ENCODE data around the gene SLC6A18. TPM values are rescaled to one million over a fixed set of nuclear protein-coding genes. Genes with fewer than 3 reads are reported as not detected.
"Not testable (repeated sequence)": the region's sequence is repeated elsewhere in the genome, so short reads cannot be mapped to it uniquely, and the experiment has no call there.

Gene SLC6A18
- total and polyA plus RNA-seq, 3 experiments from 2014 or later = not detected

GRCh38 chr5:1289559-1289958, 64.4 kb downstream of the SLC6A18 start:
- H3K27me3 ChIP-seq (ENCODE audit: insufficient read depth, low read length, poor library complexity, severe bottlenecking); H3K4me1 ChIP-seq (ENCODE audit: insufficient read depth, low read length); H3K4me3 ChIP-seq (ENCODE audit: low read length); H3K27ac Mint-ChIP-seq; H3K36me3 ChIP-seq (ENCODE audit: insufficient read depth, low read length); DNase-seq; POLR2A ChIA-PET; H3K9me3 ChIP-seq (ENCODE audit: low read length); H3K4me3 Mint-ChIP-seq; H3K4me1 Mint-ChIP-seq; CTCF ChIA-PET; H3K27ac ChIP-seq (ENCODE audit: low read depth, low read length); H3K9me3 Mint-ChIP-seq: not testable (repeated sequence)
- Mint-ChIP-seq H3K36me3 (peaks cover 0 to 10% (median 1%) of the 10 kb centered on the region in 3 donors), H3K27me3 (peaks cover 14 to 18% of the 10 kb centered on the region in 2 donors)

DNA sequence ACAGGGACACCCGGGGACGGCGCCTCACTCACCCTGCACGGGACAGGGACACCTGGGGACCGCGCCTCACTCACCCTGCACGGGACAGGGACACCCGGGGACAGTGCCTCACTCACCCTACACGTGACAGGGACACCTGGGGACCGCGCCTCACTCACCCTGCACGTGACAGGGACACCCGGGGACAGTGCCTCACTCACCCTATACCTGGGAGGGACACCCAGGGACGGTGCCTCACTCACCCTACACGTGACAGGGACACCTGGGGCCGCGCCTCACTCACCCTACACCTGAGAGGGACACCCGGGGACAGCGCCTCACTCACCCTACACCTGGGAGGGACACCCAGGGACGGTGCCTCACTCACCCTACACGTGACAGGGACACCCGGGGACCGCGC, 65.8 kb downstream of the SLC6A18 start:
- H3K4me1 ChIP-seq (ENCODE audit: insufficient read depth, low read length); POLR2A ChIA-PET; CTCF ChIA-PET; H3K4me3 Mint-ChIP-seq; DNase-seq; H3K4me1 Mint-ChIP-seq; H3K27ac Mint-ChIP-seq; H3K27ac ChIP-seq (ENCODE audit: low read depth, low read length); H3K27me3 ChIP-seq (ENCODE audit: insufficient read depth, low read length, poor library complexity, severe bottlenecking); H3K9me3 Mint-ChIP-seq; H3K9me3 ChIP-seq (ENCODE audit: low read length); H3K36me3 ChIP-seq (ENCODE audit: insufficient read depth, low read length); H3K4me3 ChIP-seq (ENCODE audit: low read length): not testable (repeated sequence)
- Mint-ChIP-seq H3K27me3 (peaks cover 14 to 18% of the 10 kb centered on the region in 2 donors), H3K36me3 (peaks cover 0 to 10% (median 1%) of the 10 kb centered on the region in 3 donors)

- Histone ChIP-seq H3K4me3 (ENCODE audit: low read length) (no peak overlapping the region), H3K4me1 (ENCODE audit: insufficient read depth, low read length) (peaks cover 9% of the 10 kb centered on the region), H3K27ac (ENCODE audit: low read depth, low read length) (no peak overlapping the region), H3K9me3 (ENCODE audit: low read length) (no peaks in the 10 kb centered on the region), H3K36me3 (ENCODE audit: insufficient read depth, low read length) (no peaks in the 10 kb centered on the region), H3K27me3 (ENCODE audit: insufficient read depth, low read length, poor library complexity, severe bottlenecking) (no peaks in the 10 kb centered on the region)
- Mint-ChIP-seq H3K27me3 (peaks cover 14 to 18% of the 10 kb centered on the region in 2 donors), H3K36me3 (peaks cover 0 to 10% (median 1%) of the 10 kb centered on the region in 3 donors), H3K4me1 (peaks cover 4% of the 10 kb centered on the region in 3 donors), H3K9me3 (peaks cover 0 to 6% (median 2%) of the 10 kb centered on the region in 5 donors), H3K4me3 (no peak overlapping the region), H3K27ac (no peak overlapping the region)
- POLR2A ChIA-PET = no interaction called here
- CTCF ChIA-PET = no interaction called here
- no peak for DNase-seq
Observed at GRCh38 chr5:1291611-1292080, 66.5 kb downstream of the SLC6A18 start.

GRCh38 chr5:1292139-1292538, 67.0 kb downstream of the SLC6A18 start:
- no peak overlapping the region for H3K4me3 ChIP-seq (ENCODE audit: low read length)

DNA sequence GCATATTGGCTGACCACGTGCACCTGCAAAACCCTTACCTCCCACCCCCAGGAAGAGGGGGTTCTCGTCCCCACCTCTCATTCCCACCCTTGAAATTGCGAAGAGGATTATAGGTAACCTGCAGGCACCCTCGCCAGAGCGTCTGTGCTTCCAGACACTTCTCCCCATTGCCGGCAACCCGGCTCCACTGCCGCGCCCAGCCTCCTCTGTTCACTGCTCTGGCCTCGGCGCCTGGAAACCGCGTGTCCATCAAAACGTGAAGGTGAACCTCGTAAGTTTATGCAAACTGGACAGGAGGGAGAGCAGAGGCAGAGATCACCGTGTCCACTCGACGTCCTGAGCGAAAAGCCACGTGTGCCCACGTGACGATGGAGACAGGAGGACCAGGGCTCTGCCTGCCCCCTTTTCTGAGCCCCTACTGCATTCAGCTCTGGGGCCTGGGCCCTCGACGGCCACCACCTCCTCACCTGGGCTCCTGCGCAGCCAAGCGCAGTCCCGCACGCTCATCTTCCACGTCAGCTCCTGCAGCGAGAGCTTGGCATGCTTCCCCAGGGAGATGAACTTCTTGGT, 67.8 kb downstream of the SLC6A18 start:
- peak in 1 of 5 donors; percentile 30 for DNase-seq
- H3K9me3 Mint-ChIP-seq = peaks cover 0 to 5% (median 2%) of the 10 kb centered on the region in 5 donors
- peaks cover 9% of the 10 kb centered on the region for H3K4me1 ChIP-seq (ENCODE audit: insufficient read depth, low read length)
- H3K27ac ChIP-seq (ENCODE audit: low read depth, low read length) = no peak overlapping the region
- H3K4me3 Mint-ChIP-seq = peak overlapping the region in 2 of 7 donors; percentile 13 to 74
- POLR2A ChIA-PET = no interaction called here
- peaks cover 11 to 17% of the 10 kb centered on the region in 2 donors for H3K27me3 Mint-ChIP-seq
- no peaks in the 10 kb centered on the region for H3K36me3 ChIP-seq (ENCODE audit: insufficient read depth, low read length)
- peaks cover 0 to 4% (median 1%) of the 10 kb centered on the region in 3 donors for H3K36me3 Mint-ChIP-seq
- H3K27me3 ChIP-seq (ENCODE audit: insufficient read depth, low read length, poor library complexity, severe bottlenecking) = no peaks in the 10 kb centered on the region
- H3K4me1 Mint-ChIP-seq = peaks cover 4% of the 10 kb centered on the region in 3 donors
- no peaks in the 10 kb centered on the region for H3K9me3 ChIP-seq (ENCODE audit: low read length)
- CTCF ChIA-PET = no interaction called here
- no peak overlapping the region for H3K27ac Mint-ChIP-seq
- no peak overlapping the region for H3K4me3 ChIP-seq (ENCODE audit: low read length)

More at GRCh38 chr5:1292139-1292538, 67.0 kb downstream of the SLC6A18 start:
- DNase-seq = no peak
- peaks cover 4% of the 10 kb centered on the region in 3 donors for H3K4me1 Mint-ChIP-seq
- CTCF ChIA-PET = no interaction called here
- H3K36me3 ChIP-seq (ENCODE audit: insufficient read depth, low read length) = no peaks in the 10 kb centered on the region
- peaks cover 11 to 18% of the 10 kb centered on the region in 2 donors for H3K27me3 Mint-ChIP-seq
- POLR2A ChIA-PET = no interaction called here
- H3K27ac ChIP-seq (ENCODE audit: low read depth, low read length) = no peak overlapping the region
- no peaks in the 10 kb centered on the region for H3K9me3 ChIP-seq (ENCODE audit: low read length)
- H3K27me3 ChIP-seq (ENCODE audit: insufficient read depth, low read length, poor library complexity, severe bottlenecking) = no peaks in the 10 kb centered on the region
- H3K4me3 Mint-ChIP-seq = peak overlapping the region in 1 of 7 donors; percentile 23
- peaks cover 0 to 10% (median 1%) of the 10 kb centered on the region in 3 donors for H3K36me3 Mint-ChIP-seq
- no peak overlapping the region for H3K27ac Mint-ChIP-seq
- peaks cover 9% of the 10 kb centered on the region for H3K4me1 ChIP-seq (ENCODE audit: insufficient read depth, low read length)
- peaks cover 0 to 6% (median 2%) of the 10 kb centered on the region in 5 donors for H3K9me3 Mint-ChIP-seq

GRCh38 chr5:1293416-1294205, 68.4 kb downstream of the SLC6A18 start:
- Histone ChIP-seq H3K27me3 (ENCODE audit: insufficient read depth, low read length, poor library complexity, severe bottlenecking) (no peaks in the 10 kb centered on the region), H3K4me1 (ENCODE audit: insufficient read depth, low read length) (peaks cover 9% of the 10 kb centered on the region), H3K4me3 (ENCODE audit: low read length) (no peak overlapping the region), H3K36me3 (ENCODE audit: insufficient read depth, low read length) (no peaks in the 10 kb centered on the region), H3K27ac (ENCODE audit: low read depth, low read length) (no peak overlapping the region), H3K9me3 (ENCODE audit: low read length) (no peaks in the 10 kb centered on the region)
- Mint-ChIP-seq H3K4me1 (peaks cover 4% of the 10 kb centered on the region in 3 donors), H3K4me3 (peak overlapping the region in 1 of 7 donors; percentile 27), H3K27me3 (peaks cover 7 to 10% of the 10 kb centered on the region in 2 donors), H3K9me3 (no peaks in the 10 kb centered on the region), H3K27ac (no peak overlapping the region), H3K36me3 (no peaks in the 10 kb centered on the region)
- POLR2A ChIA-PET = no interaction called here
- CTCF ChIA-PET = no interaction called here
- peak in 1 of 5 donors; percentile 40 for DNase-seq

DNA sequence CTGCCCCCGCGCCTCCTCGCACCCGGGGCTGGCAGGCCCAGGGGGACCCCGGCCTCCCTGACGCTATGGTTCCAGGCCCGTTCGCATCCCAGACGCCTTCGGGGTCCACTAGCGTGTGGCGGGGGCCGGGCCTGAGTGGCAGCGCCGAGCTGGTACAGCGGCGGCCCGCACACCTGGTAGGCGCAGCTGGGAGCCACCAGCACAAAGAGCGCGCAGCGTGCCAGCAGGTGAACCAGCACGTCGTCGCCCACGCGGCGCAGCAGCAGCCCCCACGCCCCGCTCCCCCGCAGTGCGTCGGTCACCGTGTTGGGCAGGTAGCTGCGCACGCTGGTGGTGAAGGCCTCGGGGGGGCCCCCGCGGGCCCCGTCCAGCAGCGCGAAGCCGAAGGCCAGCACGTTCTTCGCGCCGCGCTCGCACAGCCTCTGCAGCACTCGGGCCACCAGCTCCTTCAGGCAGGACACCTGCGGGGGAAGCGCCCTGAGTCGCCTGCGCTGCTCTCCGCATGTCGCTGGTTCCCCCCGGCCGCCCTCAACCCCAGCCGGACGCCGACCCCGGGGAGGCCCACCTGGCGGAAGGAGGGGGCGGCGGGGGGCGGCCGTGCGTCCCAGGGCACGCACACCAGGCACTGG, 69.1 kb downstream of the SLC6A18 start:
- H3K36me3 Mint-ChIP-seq = no peaks in the 10 kb centered on the region
- DNase-seq = no peak
- H3K36me3 ChIP-seq (ENCODE audit: insufficient read depth, low read length) = no peaks in the 10 kb centered on the region
- no peak overlapping the region for H3K27ac Mint-ChIP-seq
- H3K4me3 ChIP-seq (ENCODE audit: low read length) = no peak overlapping the region
- H3K4me1 ChIP-seq (ENCODE audit: insufficient read depth, low read length) = peaks cover 9% of the 10 kb centered on the region
- ChIA-PET POLR2A (interaction anchor here (0.9 kb wide), 1 partner anchor 51 kb away, joined by 3 read pairs; the partner anchor contains the start of gene CLPTM1L), CTCF (no interaction called here)
- peaks cover 4% of the 10 kb centered on the region in 3 donors for H3K4me1 Mint-ChIP-seq
- H3K27me3 Mint-ChIP-seq = peaks cover 5 to 7% of the 10 kb centered on the region in 2 donors
- H3K4me3 Mint-ChIP-seq = no peak overlapping the region
- H3K27ac ChIP-seq (ENCODE audit: low read depth, low read length) = no peak overlapping the region
- H3K9me3 ChIP-seq (ENCODE audit: low read length) = no peaks in the 10 kb centered on the region
- H3K9me3 Mint-ChIP-seq = no peaks in the 10 kb centered on the region
- H3K27me3 ChIP-seq (ENCODE audit: insufficient read depth, low read length, poor library complexity, severe bottlenecking) = no peaks in the 10 kb centered on the region

All from CD8-positive, alpha-beta memory T cell (primary cell).